ENCODE results near the gene CTRB1.

DNA sequence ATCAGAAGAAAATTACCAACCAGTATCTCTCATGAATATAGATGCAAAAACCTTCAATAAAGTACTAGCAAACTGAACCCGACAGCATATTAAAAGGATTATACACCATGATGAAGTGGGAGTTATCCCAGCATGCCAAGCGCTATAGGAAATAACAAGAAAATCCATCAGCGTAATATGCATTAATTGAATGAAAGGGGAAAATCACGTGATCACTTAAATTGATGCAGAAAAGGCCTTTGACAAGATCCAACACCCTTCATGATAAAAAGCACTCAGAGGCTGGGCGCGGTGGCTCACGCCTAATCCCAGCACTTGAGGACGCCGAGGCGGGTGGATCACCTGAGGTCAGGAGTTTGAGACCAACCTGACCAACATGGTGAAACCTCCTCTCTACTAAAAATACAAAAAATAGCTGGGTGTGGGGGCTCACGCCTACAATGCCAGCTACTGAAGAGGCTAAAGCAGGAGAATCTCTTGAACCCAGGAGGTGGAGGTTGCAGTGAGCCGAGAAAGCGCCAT is 16.7 kb upstream of the CTRB1 start:
- TF ChIP-seq CTCF (IDR thresholded peaks at IDR 0.05; ENCODE audit: low read length) (no peak), EZH2 (IDR thresholded peaks at IDR 0.05; ENCODE audit: borderline replicate concordance, low read length) (no peak)
